ENCODE data around the gene CDK5RAP3.
"Not testable (repeated sequence)": the region's sequence is repeated elsewhere in the genome, so short reads cannot be mapped to it uniquely, and the experiment has no call there.

CDK5RAP3 gene

GRCh38 chr17:47996201-47996600, 25.3 kb downstream of the CDK5RAP3 start:
- no peak for DNase-seq (ENCODE audit: low read depth in 1 of 2, low spot score in 1 of 2)

- no peak for DNase-seq (ENCODE audit: low read depth in 1 of 2, low spot score in 1 of 2)
Observed at GRCh38 chr17:47997586-47997985, 26.7 kb downstream of the CDK5RAP3 start.

- DNase-seq (ENCODE audit: low read depth in 1 of 2, low spot score in 1 of 2), result no peak
Observed at GRCh38 chr17:47998044-47998443, 27.1 kb downstream of the CDK5RAP3 start.

- DNase-seq (ENCODE audit: low read depth in 1 of 2, low spot score in 1 of 2), result no peak
Observed at GRCh38 chr17:47999582-47999981, 28.7 kb downstream of the CDK5RAP3 start.

GRCh38 chr17:48001197-48001596, 30.3 kb downstream of the CDK5RAP3 start:
- DNase-seq (ENCODE audit: low read depth in 1 of 2, low spot score in 1 of 2), result no peak

GRCh38 chr17:48001657-48002056, 30.7 kb downstream of the CDK5RAP3 start:
- DNase-seq (ENCODE audit: low read depth in 1 of 2, low spot score in 1 of 2), result not testable (repeated sequence)

GRCh38 chr17:48002266-48002915, 31.5 kb downstream of the CDK5RAP3 start:
- no peak for DNase-seq (ENCODE audit: low read depth in 1 of 2, low spot score in 1 of 2)

- DNase-seq (ENCODE audit: low read depth in 1 of 2, low spot score in 1 of 2), result no peak
Observed at GRCh38 chr17:48002916-48003416, 32.1 kb downstream of the CDK5RAP3 start.

GRCh38 chr17:48003417-48004151, 32.7 kb downstream of the CDK5RAP3 start:
- DNase-seq (ENCODE audit: low read depth in 1 of 2, low spot score in 1 of 2), result no peak

GRCh38 chr17:48004983-48005382, 34.1 kb downstream of the CDK5RAP3 start:
- no peak for DNase-seq (ENCODE audit: low read depth in 1 of 2, low spot score in 1 of 2)

- no peak for DNase-seq (ENCODE audit: low read depth in 1 of 2, low spot score in 1 of 2)
Observed at GRCh38 chr17:48006936-48007709, 36.2 kb downstream of the CDK5RAP3 start.

GRCh38 chr17:48010193-48010592, 39.3 kb downstream of the CDK5RAP3 start:
- DNase-seq (ENCODE audit: low read depth in 1 of 2, low spot score in 1 of 2), result no peak

- no peak for DNase-seq (ENCODE audit: low read depth in 1 of 2, low spot score in 1 of 2)
Observed at GRCh38 chr17:48011405-48012150, 40.7 kb downstream of the CDK5RAP3 start.

GRCh38 chr17:48012151-48012520, 41.2 kb downstream of the CDK5RAP3 start:
- DNase-seq (ENCODE audit: low read depth in 1 of 2, low spot score in 1 of 2), result peak; percentile 26 to 36

- DNase-seq (ENCODE audit: low read depth in 1 of 2, low spot score in 1 of 2), result no peak
Observed at GRCh38 chr17:48012654-48013053, 41.7 kb downstream of the CDK5RAP3 start.

- DNase-seq (ENCODE audit: low read depth in 1 of 2, low spot score in 1 of 2), result no peak
Observed at GRCh38 chr17:48013876-48014594, 43.1 kb downstream of the CDK5RAP3 start.

GRCh38 chr17:48014595-48015111, 43.7 kb downstream of the CDK5RAP3 start:
- no peak for DNase-seq (ENCODE audit: low read depth in 1 of 2, low spot score in 1 of 2)

GRCh38 chr17:48016112-48016511, 45.2 kb downstream of the CDK5RAP3 start:
- DNase-seq (ENCODE audit: low read depth in 1 of 2, low spot score in 1 of 2), result no peak

GRCh38 chr17:48017817-48018158, 46.9 kb downstream of the CDK5RAP3 start:
- DNase-seq (ENCODE audit: low read depth in 1 of 2, low spot score in 1 of 2), result not testable (repeated sequence)

- no peak for DNase-seq (ENCODE audit: low read depth in 1 of 2, low spot score in 1 of 2)
Observed at GRCh38 chr17:48021934-48022333, 51.0 kb downstream of the CDK5RAP3 start.
